CD4-positive, alpha-beta T cell treated with Interleukin-15 for 1 hour (primary cell): ENCODE measurements around the gene FLCN.
A peak's percentile ranks its signal among the peaks of the same experiment; 100 is the strongest.
"Not testable (repeated sequence)": the region's sequence is repeated elsewhere in the genome, so short reads cannot be mapped to it uniquely, and the experiment has no call there.

Source experiments
- DNase-seq: peaks from one replicate; pipeline ENCODE4 v3.0.0-alpha.2; 2020

Gene FLCN

GRCh38 chr17:17206124-17206912 is 30.6 kb downstream of the FLCN start, which contains the start of gene PLD6:
PLD6 (minus strand) TSS chr17:17206333; CDS start chr17:17206286, 47 bp downstream.
- DNase-seq, result peak; percentile 95

GRCh38 chr17:17205368-17206123 is 31.4 kb downstream of the FLCN start:
- DNase-seq, result peak; percentile 59

GRCh38 chr17:17204635-17205231 is 32.2 kb downstream of the FLCN start:
- no peak for DNase-seq

GRCh38 chr17:17204041-17204591 is 32.9 kb downstream of the FLCN start:
- no peak for DNase-seq

GRCh38 chr17:17203173-17203730 is 33.7 kb downstream of the FLCN start:
- no peak for DNase-seq

- DNase-seq, result no peak
Observed at GRCh38 chr17:17201907-17202306, 35.1 kb downstream of the FLCN start.

- no peak for DNase-seq
Observed at GRCh38 chr17:17201271-17201670, 35.7 kb downstream of the FLCN start.

- no peak for DNase-seq
Observed at GRCh38 chr17:17200831-17201230, 36.1 kb downstream of the FLCN start.

GRCh38 chr17:17200311-17200710 is 36.7 kb downstream of the FLCN start:
- DNase-seq, result no peak

GRCh38 chr17:17198281-17198680 is 38.7 kb downstream of the FLCN start:
- no peak for DNase-seq

GRCh38 chr17:17196776-17197175 is 40.2 kb downstream of the FLCN start:
- DNase-seq, result no peak

- not testable (repeated sequence) for DNase-seq
Observed at GRCh38 chr17:17195466-17195865, 41.5 kb downstream of the FLCN start.

- DNase-seq, result no peak
Observed at GRCh38 chr17:17191961-17192381, 45.0 kb downstream of the FLCN start.

- no peak for DNase-seq
Observed at GRCh38 chr17:17191346-17191792, 45.6 kb downstream of the FLCN start.

GRCh38 chr17:17190188-17190587 is 46.8 kb downstream of the FLCN start:
- DNase-seq, result no peak

GRCh38 chr17:17189559-17189958 is 47.4 kb downstream of the FLCN start:
- no peak for DNase-seq

- no peak for DNase-seq
Observed at GRCh38 chr17:17188586-17188985, 48.4 kb downstream of the FLCN start.

GRCh38 chr17:17186551-17187505 is 50.1 kb downstream of the FLCN start:
- DNase-seq, result no peak

GRCh38 chr17:17186051-17186450 is 50.9 kb downstream of the FLCN start:
- no peak for DNase-seq

GRCh38 chr17:17184985-17185757 is 51.8 kb downstream of the FLCN start:
- DNase-seq, result not testable (repeated sequence)

- no peak for DNase-seq
Observed at GRCh38 chr17:17183744-17184143, 53.2 kb downstream of the FLCN start.
